Placental epithelial cell (primary cell): ENCODE data around the gene TPSB2. TPM values are rescaled to one million over a fixed set of nuclear protein-coding genes. Genes with fewer than 3 reads are reported as not detected.

Experiments
- total RNA-seq: library from RNA; depleted of rRNA; stranded (reverse); fragments of >200 nt; gene quantifications from 2 replicates; pipeline ENCODE4 v1.2.3, GENCODE V29; 2012

Gene TPSB2
- total RNA-seq: not detected in 2 replicates

DNA sequence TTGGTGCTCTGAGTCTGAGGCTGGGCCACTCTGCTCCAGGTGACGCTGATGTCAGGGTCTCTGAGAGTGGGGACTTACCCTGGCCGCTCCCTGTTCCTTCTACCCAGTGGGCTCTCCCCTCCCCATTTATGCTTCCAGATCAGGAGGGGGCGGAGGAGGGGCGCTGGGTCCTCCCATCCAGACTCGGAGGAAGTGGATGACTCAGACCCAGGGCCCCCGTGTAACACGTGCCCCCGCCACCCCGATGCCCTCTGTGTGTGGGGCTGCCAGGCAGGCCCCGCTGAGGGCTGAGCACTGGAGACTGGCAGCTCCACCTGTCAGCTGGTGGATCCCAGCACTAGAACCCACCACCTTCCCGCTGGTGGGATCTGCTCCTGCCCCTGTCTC lies at the start of gene TPSB2:
Gene TPSB2 (minus strand): TSS at position 101 of the 387 bp plus-strand sequence. CDS start 233 bp downstream, outside the sequence.

DNA sequence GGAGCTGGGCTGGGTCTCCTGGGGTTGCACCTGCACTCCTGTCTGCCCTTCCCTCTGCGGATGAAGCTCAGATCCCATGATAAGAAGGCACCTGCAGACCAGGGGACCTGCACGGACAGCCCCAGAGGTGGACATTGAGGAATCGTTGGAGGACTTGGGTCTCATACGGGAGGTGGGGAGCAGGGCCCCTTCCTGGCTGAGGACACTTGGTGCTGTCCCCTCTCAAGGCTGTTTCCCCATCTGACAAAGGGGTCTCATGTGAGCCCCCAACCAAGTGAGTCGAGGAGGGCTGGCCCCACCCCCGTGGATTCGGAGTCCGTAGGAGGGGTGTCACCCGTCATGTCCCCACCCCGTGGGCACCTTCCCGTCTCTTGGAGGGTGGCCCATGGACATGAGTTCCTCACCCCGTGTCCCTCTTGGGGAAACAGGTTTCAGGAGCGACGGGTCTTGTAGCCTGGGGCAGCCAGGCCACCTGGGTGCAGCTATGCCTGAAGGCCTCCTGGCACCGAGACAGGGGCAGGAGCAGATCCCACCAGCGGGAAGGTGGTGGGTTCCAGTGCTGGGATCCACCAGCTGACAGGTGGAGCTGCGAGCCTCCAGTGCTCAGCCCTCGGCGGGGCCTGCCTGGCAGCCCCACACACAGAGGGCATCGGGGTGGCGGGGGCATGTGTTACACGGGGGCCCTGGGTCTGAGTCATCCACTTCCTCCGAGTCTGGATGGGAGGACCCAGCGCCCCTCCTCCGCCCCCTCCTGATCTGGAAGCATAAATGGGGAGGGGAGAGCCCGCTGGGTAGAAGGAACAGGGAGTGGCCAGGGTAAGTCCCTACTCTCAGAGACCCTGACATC lies 25.5 kb upstream of the TPSB2 start, which contains the start of gene TPSD1:
Gene TPSD1 (plus strand): TSS at position 794 of the 847 bp plus-strand sequence. CDS start 212 bp downstream, outside the sequence.

GRCh38 chr16:1240436-1240835 lies 10.5 kb upstream of the TPSB2 start, which contains the start of gene TPSAB1:
TSS of gene TPSAB1 (plus strand) at chr16:1240705. CDS start at chr16:1240939, 234 bp downstream.

DNA sequence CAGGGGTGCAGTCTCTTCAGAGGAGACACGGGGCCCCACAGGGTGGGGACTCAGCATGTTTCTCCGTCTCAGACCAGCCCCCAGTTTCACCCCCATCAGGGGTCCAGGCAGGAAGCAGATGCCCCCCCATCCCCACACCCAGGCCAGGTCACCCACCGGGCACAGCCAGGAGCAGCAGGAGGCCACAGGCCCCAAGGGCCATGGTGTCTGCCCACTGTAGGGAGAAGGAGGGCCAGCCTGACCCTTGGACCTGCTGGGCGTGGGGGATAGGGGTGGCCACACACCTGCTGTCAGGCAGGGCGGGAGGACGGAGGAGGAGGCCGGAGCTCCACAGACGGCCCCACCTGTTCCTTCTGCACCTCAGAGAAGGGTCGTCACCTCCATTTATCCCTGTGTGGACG lies 4.9 kb downstream of the TPSB2 start, which contains the start of gene TPSG1:
Gene TPSG1 (minus strand): TSS at position 218 of the 401 bp plus-strand sequence. CDS start 16 bp downstream, at position 202.

Other genes with a start within 250 kb of the TPSB2 start
- gene SOX8, start 248.4 kb downstream of the TPSB2 start, total RNA-seq: 0.22 and 0.39 TPM in 2 replicates
- gene SSTR5, start 157.4 kb downstream of the TPSB2 start, total RNA-seq: not detected in 2 replicates
- gene C1QTNF8, start 133.9 kb downstream of the TPSB2 start, total RNA-seq: not detected in 2 replicates
- gene CACNA1H, start 77.1 kb downstream of the TPSB2 start, total RNA-seq: under 0.01 and 0.11 TPM in 2 replicates
- gene TPSG1, start 4.9 kb downstream of the TPSB2 start, total RNA-seq: not detected in 2 replicates
- gene TPSAB1, start 10.5 kb upstream of the TPSB2 start, total RNA-seq: not detected in 2 replicates
- gene TPSD1, start 25.9 kb upstream of the TPSB2 start, total RNA-seq: not detected in 2 replicates
- 46.3 and 51.9 TPM in 2 replicates for gene UBE2I, start 79.5 kb upstream of the TPSB2 start, total RNA-seq
- gene BAIAP3, start 103.5 kb upstream of the TPSB2 start, total RNA-seq: 0.54 TPM in 1 of 2 replicates, not detected in the other
- 41.2 and 84.2 TPM in 2 replicates for gene TSR3, start 121.7 kb upstream of the TPSB2 start, total RNA-seq
- 30.8 and 53.4 TPM in 2 replicates for gene GNPTG, start 121.7 kb upstream of the TPSB2 start, total RNA-seq
- gene UNKL, start 184.5 kb upstream of the TPSB2 start, total RNA-seq: 7.0 and 7.5 TPM in 2 replicates
- gene UQCC4, start 190.6 kb upstream of the TPSB2 start, total RNA-seq: 12.4 and 15.3 TPM in 2 replicates
- gene PERCC1, start 200.9 kb upstream of the TPSB2 start, total RNA-seq: not detected in 2 replicates
- gene CCDC154, start 214.4 kb upstream of the TPSB2 start, total RNA-seq: 0.33 and 0.39 TPM in 2 replicates
- 47.3 and 78.1 TPM in 2 replicates for gene CLCN7, start 244.8 kb upstream of the TPSB2 start, total RNA-seq